IPS DF 4.7 (cell line): ENCODE data around the gene COL3A1.

Source experiments
- DNase-seq: peaks from one replicate; pipeline ENCODE4 v3.0.0-alpha.2; 2013; ENCODE audit warnings: low spot score; ENCODE audit errors: extremely low read depth

The COL3A1 gene

GRCh38 chr2:188975497-188976102 lies 1.4 kb downstream of the COL3A1 start:
- no peak for DNase-seq

- DNase-seq, result no peak
Measured at GRCh38 chr2:188976545-188977268, 2.5 kb downstream of the COL3A1 start.

GRCh38 chr2:188977317-188977716 lies 3.1 kb downstream of the COL3A1 start:
- DNase-seq, result no peak

- DNase-seq, result no peak
Measured at GRCh38 chr2:188978291-188979081, 4.3 kb downstream of the COL3A1 start.

- DNase-seq, result no peak
Measured at GRCh38 chr2:188979187-188980114, 5.3 kb downstream of the COL3A1 start.

- no peak for DNase-seq
Measured at GRCh38 chr2:188983427-188984064, 9.4 kb downstream of the COL3A1 start.

- no peak for DNase-seq
Measured at GRCh38 chr2:188984065-188984491, 9.9 kb downstream of the COL3A1 start.

GRCh38 chr2:188984680-188985079 lies 10.5 kb downstream of the COL3A1 start:
- DNase-seq, result no peak

- DNase-seq, result no peak
Measured at GRCh38 chr2:188986839-188987238, 12.7 kb downstream of the COL3A1 start.

GRCh38 chr2:188993247-188993646 lies 19.1 kb downstream of the COL3A1 start:
- DNase-seq, result no peak

GRCh38 chr2:188997263-188997662 lies 23.1 kb downstream of the COL3A1 start:
- no peak for DNase-seq

- no peak for DNase-seq
Measured at GRCh38 chr2:189000221-189000620, 26.0 kb downstream of the COL3A1 start.

- no peak for DNase-seq
Measured at GRCh38 chr2:189002079-189002478, 27.9 kb downstream of the COL3A1 start.

GRCh38 chr2:189008555-189009262 lies 34.5 kb downstream of the COL3A1 start:
- no peak for DNase-seq

GRCh38 chr2:189010536-189010935 lies 36.4 kb downstream of the COL3A1 start:
- no peak for DNase-seq

- no peak for DNase-seq
Measured at GRCh38 chr2:189012351-189012750, 38.2 kb downstream of the COL3A1 start.

GRCh38 chr2:189013031-189013430 lies 38.9 kb downstream of the COL3A1 start:
- DNase-seq, result no peak

GRCh38 chr2:189013671-189014448 lies 39.7 kb downstream of the COL3A1 start:
- DNase-seq, result no peak

GRCh38 chr2:189014449-189015138 lies 40.4 kb downstream of the COL3A1 start:
- DNase-seq, result no peak
